Inflammatory macrophage treated with lipopolysaccharide for 4 hours (primary cell): Measurements from ENCODE around the gene CACNG1.
A peak's percentile ranks its signal among the peaks of the same experiment; 100 is the strongest.
"Not testable (repeated sequence)": the region's sequence is repeated elsewhere in the genome, so short reads cannot be mapped to it uniquely, and the experiment has no call there.

ENCODE experiments used
- DNase-seq: peaks from one replicate; pipeline ENCODE4 v3.0.0-alpha.2; 2020

CACNG1 gene

DNA sequence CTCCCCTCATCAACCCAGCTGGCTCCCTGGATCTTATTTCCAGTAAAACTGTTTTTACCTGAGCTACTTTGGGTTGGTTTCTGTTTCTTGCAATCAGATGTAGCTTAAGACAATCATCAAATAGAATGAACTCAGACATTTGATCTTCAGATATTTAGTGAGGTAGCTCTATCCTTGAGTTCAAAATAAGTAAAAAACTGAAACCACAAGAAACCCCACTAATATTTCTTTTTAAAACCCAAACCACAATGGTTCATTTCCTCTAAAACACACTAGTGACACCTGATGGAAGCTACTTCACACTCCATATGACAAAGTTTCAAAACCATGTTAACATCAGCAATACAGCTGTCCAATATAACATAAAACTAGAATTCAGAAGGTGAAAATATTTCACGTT, 37.8 kb downstream of the CACNG1 start:
- DNase-seq: no peak

DNA sequence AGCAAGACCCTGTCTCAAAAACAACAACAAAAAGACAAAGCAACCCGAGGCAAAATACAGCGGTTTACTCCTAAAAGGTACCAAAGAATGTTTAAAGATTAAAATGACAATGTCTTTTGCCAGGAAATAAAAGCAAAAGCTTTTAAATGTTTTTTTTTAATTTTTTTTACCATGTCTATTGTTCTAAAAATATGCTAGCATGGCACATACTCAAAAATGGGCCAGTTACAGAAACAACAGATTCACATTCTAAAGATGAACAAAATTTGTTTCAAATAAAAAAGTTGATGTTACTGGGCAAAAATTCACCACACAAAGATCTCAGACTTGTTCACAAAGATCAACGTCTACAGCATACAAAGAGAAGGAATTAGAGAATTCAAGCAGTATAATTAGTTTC, 41.1 kb downstream of the CACNG1 start:
- no peak for DNase-seq

DNA sequence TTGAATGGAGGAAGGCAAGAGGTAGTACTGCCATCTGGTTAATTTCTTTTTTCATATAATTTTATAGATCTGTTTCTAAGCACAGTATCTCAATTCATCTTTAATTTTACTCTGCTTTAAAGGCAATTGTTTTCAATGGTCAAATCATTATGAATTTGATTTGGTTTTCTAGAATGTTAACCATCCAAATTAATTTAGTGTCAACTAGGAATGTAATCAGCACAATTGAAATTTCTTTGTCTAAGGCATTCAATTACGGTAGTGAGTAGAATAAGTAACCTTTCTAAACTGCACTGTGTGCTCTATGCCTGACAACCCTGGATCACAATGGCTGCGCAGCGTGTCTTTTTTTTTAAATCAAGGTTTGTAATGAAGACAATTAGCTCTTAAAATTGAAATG, 44.3 kb downstream of the CACNG1 start:
- DNase-seq: no peak

DNA sequence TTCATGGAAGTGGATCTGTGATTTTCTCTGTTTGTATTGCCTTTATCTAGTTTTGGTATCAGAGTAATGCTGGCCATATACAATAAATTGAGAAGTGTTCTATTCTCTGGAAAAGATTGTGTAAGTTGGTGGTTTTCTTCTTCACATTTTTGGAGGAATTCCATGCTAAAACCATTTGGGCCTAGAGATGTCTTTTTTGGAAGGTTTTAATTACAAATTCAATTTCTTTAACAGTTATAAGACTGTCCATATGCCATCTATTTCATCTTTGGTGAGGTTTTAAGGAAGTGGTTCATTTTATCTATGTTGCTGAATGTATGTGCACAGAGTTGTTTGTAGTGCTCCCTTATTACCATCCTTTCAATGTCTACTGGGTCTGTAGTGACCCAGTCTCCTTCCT, 46.0 kb downstream of the CACNG1 start:
- DNase-seq: no peak

DNA sequence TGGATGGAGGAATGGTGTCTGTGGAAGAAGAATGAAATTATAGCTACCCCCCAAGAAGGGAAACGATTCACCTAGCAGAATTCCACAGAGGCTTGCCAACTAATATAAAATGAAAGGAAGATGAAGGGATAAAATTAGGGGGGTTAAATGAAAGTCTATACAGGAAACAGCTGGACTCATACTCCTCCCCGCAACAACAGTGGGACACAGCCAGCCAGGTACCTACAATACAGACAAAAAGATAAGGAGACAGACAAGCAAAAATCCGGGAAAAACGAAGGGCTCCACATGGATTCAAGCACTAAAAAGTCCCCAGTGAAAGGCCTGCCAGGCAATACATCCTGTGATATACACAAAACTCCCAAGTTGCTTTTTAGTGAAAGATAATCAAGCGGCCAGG, 47.9 kb downstream of the CACNG1 start:
- DNase-seq: no peak

DNA sequence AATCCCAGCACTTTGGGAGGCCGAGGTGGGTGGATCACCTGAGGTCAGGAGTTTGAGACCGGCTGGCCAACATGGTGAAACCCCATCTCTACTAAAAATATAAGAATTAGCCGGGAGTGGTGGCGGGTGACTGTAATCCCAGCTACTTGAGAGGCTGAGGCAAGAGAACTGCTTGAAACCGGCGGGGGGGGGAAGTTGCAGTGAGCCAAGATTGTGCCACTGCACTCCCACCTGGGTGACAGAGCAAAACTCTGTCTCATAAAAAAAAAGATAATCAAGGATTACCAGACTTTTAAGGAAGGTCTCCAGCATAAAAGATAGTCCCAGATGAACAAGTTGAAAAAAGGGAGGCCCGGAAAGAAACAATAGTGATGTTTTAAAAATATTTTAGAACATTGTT, 48.4 kb downstream of the CACNG1 start:
- not testable (repeated sequence) for DNase-seq

DNA sequence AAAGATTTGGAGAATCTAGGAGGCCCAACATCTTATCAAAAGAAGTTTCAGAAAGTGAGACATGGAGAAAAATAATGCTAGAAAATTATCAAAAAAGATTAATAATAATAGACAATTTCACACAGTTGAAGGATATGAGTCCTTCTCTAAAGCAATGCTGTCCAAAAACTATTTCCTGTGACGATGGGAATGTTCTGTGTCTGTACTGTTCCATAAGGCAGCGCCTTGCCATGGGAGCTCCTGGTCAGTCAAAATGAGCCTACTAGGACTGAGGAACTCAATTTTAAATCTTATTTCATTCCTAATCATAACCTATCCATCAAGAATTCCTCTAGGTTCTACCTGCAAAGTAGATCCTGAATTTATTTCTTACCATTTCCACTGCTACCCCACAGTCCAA, 49.0 kb downstream of the CACNG1 start:
- DNase-seq: no peak

DNA sequence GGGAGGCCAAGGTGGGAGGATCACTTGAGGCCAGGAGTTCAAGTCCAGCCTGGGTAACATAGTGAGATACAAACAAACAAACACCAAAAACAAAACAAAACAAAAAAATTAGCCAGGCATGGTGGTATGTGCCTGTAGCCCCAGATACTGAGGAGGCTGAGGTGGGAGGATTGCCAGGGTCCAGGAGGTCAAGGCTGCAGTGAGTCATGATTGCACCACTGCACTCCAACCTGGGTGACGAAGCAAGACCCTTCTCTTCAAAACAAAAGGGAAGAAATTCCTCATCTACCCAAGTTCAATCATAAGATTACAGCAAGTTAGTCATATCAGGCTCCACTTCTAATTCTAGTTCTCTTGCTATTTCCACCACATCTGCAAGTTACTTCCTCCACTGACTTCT, 50.9 kb downstream of the CACNG1 start:
- DNase-seq: peak; percentile 45

DNA sequence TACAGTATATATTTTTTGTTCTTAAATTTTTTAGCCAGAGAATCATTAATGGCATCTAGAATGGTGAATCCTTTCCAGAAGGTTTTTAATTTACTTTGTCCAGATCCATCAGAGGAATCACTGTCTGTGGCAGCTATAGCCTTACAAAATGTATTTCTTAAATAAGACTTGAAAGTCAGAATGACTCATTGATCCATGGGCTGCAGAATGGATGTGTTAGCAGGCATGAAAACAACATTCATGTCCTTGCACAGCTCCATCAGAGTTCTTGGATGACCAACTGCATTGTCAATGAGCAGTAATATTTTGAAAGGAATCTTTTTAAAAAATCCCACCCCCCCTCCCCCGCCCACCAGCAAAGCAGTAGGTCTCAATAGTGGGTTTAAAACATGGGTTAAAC, 51.4 kb downstream of the CACNG1 start:
- peak; percentile 5 for DNase-seq

DNA sequence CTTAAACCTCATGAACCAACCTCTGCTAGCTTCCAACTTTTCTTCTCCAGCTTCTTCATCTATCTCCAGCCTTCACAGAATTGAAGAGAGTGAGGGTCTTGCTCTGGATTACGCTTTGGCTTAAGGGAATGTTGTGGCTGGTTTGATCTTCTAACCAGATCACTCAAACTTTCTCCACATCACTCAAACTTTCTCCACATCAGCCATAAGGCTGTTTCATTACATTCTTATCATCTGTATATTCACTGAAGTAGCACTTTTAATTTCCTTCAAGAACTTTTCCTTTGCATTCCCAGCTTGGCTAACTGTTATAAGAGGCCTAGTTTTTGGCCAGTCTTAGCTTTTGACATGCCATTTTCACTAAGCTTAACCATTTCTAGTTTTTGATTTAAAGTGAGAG, 52.3 kb downstream of the CACNG1 start:
- DNase-seq: no peak

DNA sequence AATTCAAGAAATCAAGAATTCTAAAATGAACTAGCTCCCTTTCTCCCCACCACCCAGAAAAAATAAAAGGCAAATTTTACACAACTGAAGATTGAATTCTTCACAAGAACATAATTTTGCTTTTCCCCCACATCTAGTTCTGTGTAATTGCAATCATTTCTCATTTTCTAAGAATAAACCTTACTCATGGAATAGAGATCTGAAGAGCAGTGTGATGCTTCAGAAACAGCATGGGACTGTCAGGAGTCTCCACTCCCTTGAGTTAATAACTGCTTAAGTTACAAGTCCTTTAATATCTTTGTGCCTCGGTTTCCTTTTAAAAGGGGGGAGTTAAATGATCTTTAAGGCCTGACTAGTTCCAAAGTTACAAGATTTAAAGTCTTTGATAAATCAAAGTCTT, 53.7 kb downstream of the CACNG1 start:
- DNase-seq: peak; percentile 38

DNA sequence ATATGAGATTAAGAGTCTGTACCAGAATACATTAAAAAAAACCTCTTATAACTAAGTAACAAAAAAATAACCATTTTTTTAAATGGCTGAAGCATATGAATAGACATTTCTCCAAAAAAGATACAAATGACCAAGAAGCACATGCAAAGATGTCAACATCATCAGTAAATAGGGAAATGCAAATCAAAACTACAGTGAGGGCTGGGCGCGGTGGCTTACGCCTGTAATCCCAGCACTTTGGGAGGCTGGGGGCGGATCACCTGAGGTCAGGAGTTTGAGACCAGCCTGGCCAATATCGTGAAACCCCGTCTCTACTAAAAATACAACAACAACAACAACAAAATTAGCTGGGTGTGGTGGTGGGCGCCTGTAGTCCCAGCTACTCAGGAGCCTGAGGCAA, 60.3 kb downstream of the CACNG1 start:
- peak; percentile 86 for DNase-seq

DNA sequence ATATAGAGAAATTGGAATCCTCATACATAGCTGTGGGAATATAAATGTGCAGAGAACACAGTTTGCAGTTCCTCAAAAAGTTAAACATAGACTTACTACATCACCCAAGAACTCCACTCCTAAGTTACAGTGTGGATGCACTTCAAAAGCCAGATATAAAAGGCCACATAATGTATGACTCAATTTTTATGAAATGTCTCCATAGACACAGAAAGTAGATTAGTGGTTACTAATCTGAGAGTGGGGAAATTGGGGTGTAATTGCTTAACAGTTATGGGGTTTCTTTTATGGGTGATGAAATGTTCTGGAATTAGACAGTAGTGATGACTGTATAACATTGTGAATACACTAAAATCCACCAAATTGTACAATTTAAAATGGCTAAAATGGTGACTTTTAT, 60.9 kb downstream of the CACNG1 start:
- DNase-seq: peak; percentile 95
